Endothelial cell of umbilical vein (primary cell): ENCODE measurements around the gene LRRC53. TPM values are rescaled to one million over a fixed set of nuclear protein-coding genes. Genes with fewer than 3 reads are reported as not detected.

Source experiments
- BruUV-seq: library from RNA; stranded (reverse); fragments of 400-500 nt; replicated peaks from 2 replicates; lab custom pipeline; 2021; lab: Mats Ljungman, UMichigan
- CTCF ChIA-PET: fragments of 300-600, 350-600 bp; sonication (Branson Sonifier 250); formaldehyde crosslinking; loops from one replicate; lab custom pipeline; 2021; ENCODE audit warnings: antibody characterized with exemption, inconsistent platforms; lab: Charles Lee
- POLR2A ChIA-PET: fragments of 300-600, 350-600 bp; sonication (Branson Sonifier 250); formaldehyde crosslinking; loops from one replicate; lab custom pipeline; 2021; ENCODE audit warnings: antibody characterized with exemption, inconsistent platforms; lab: Charles Lee
- DNase-seq: peaks from one replicate; pipeline ENCODE4 v3.0.0-alpha.2; 2011; ENCODE audit warnings: low read depth, low spot score
- FAIRE-seq: peaks from 2 replicates; lab custom pipeline; 2011; peaks lifted over from hg19 to GRCh38; lab: Jason Lieb, UNC
- H2AFZ ChIP-seq: 2 replicates; pipeline ENCODE4 v1.6.0; 2012; ENCODE audit warnings: low read depth, low read length, control low read depth, inconsistent platforms
- H3K27ac ChIP-seq: 2 replicates; pipeline ENCODE4 v1.5.1; 2011; ENCODE audit warnings: low read depth, mild to moderate bottlenecking, control low read depth, low read length, moderate library complexity; ENCODE audit not compliant: insufficient read depth
- H3K27me3 ChIP-seq, 2 experiments: 2 replicates each; pipeline versions ENCODE4 v1.6.0 to v1.6.1; 2011; ENCODE audit warnings: low read length in 2 of 2, mixed read lengths in 1 of 2; ENCODE audit not compliant: control insufficient read depth in 2 of 2, insufficient read depth in 2 of 2
- H3K36me3 ChIP-seq, 2 experiments: 2 replicates in 1 of 2; 3 replicates in 1 of 2; pipeline ENCODE4 v1.5.1; 2011; ENCODE audit warnings: low read length in 2 of 2, mild to moderate bottlenecking in 1 of 2, moderate library complexity in 1 of 2; ENCODE audit not compliant: control insufficient read depth in 2 of 2, insufficient read depth in 2 of 2; ENCODE audit errors: extremely low read depth in 1 of 2
- H3K4me1 ChIP-seq: 3 replicates; pipeline ENCODE4 v1.5.1; 2011; ENCODE audit warnings: mild to moderate bottlenecking, low read length; ENCODE audit not compliant: control insufficient read depth, insufficient read depth; ENCODE audit errors: extremely low read depth
- H3K4me2 ChIP-seq: 2 replicates; pipeline ENCODE4 v1.6.1; 2011; ENCODE audit warnings: low read length, control low read depth, mixed read lengths; ENCODE audit not compliant: insufficient read depth
- H3K4me3 ChIP-seq, 3 experiments: fragments of 200-600 bp in 1 of 3; sonication (generic), shearing (Covaris generic) in 1 of 3; replicated peaks in 1 of 3; 2 replicates each; pipeline ENCODE4 v1.5.1; 2011 to 2016; ENCODE audit warnings: control low read depth in 3 of 3, low read length in 3 of 3, mild to moderate bottlenecking in 2 of 3, inconsistent platforms in 1 of 3, low read depth in 1 of 3, moderate library complexity in 1 of 3; ENCODE audit not compliant: insufficient read depth in 1 of 3
- H3K79me2 ChIP-seq: 2 replicates; pipeline ENCODE4 v1.6.0; 2012; ENCODE audit warnings: low read length, inconsistent platforms; ENCODE audit not compliant: control insufficient read depth, insufficient read depth
- H3K9ac ChIP-seq: replicated peaks from 2 replicates; pipeline ENCODE3; 2011; ENCODE audit warnings: low read length, control low read depth; ENCODE audit not compliant: insufficient read depth; ENCODE audit errors: extremely low read depth
- H3K9me1 ChIP-seq: replicated peaks from 3 replicates; pipeline ENCODE4 v1.6.0; 2011; ENCODE audit warnings: mild to moderate bottlenecking, low read length; ENCODE audit not compliant: control insufficient read depth, insufficient read depth; ENCODE audit errors: extremely low read depth
- H3K9me3 ChIP-seq: replicated peaks from 2 replicates; pipeline ENCODE4 v1.5.1; 2012; ENCODE audit warnings: low read length, inconsistent platforms; ENCODE audit not compliant: control insufficient read depth, insufficient read depth
- H4K20me1 ChIP-seq: replicated peaks from 2 replicates; pipeline ENCODE3; 2011; ENCODE audit warnings: mild to moderate bottlenecking, low read length; ENCODE audit not compliant: control insufficient read depth, insufficient read depth; ENCODE audit errors: extremely low read depth
- CTCF ChIP-seq, 2 donors: IDR thresholded peaks; 1 replicate in 1 of 2; 2 replicates in 1 of 2; pipeline ENCODE4 v1.5.1; 2011; ENCODE audit warnings: low read length in 2 of 2, mild to moderate bottlenecking in 2 of 2, moderate library complexity in 2 of 2, control low read depth in 1 of 2, inconsistent platforms in 1 of 2, low read depth in 1 of 2; ENCODE audit not compliant: insufficient read depth in 1 of 2; ENCODE audit errors: extremely low read depth in 1 of 2
- EZH2 ChIP-seq: IDR thresholded peaks from 2 replicates; pipeline ENCODE4 v1.6.1; 2012; ENCODE audit warnings: borderline replicate concordance, low read depth, mild to moderate bottlenecking, moderate library complexity, low read length, inconsistent platforms; ENCODE audit not compliant: severe bottlenecking
- FOS ChIP-seq: IDR thresholded peaks from 2 replicates; pipeline ENCODE4 v1.6.1; 2011; ENCODE audit warnings: mild to moderate bottlenecking, low read length, moderate library complexity, borderline replicate concordance; ENCODE audit not compliant: insufficient read depth
- GATA2 ChIP-seq: IDR thresholded peaks from 2 replicates; pipeline ENCODE4 v1.7.0; 2011; ENCODE audit warnings: low read depth, mild to moderate bottlenecking, moderate library complexity, mixed read lengths, low read length; ENCODE audit not compliant: insufficient read length, insufficient read depth
- JUN ChIP-seq: IDR thresholded peaks from 2 replicates; pipeline ENCODE4 v1.6.1; 2011; ENCODE audit warnings: borderline replicate concordance, low read depth; ENCODE audit not compliant: insufficient read length, insufficient read depth
- MAX ChIP-seq: IDR thresholded peaks from 2 replicates; pipeline ENCODE4 v1.6.1; 2011; ENCODE audit not compliant: insufficient read depth, insufficient read length
- MYC ChIP-seq: IDR thresholded peaks from one replicate; pipeline ENCODE4 v1.6.1; 2011; ENCODE audit warnings: mild to moderate bottlenecking, low read depth, low read length
- POLR2A ChIP-seq: IDR thresholded peaks from 2 replicates; pipeline ENCODE4 v1.6.1; 2012; ENCODE audit warnings: low read depth, mild to moderate bottlenecking, control low read depth, low read length
- POLR2AphosphoS5 ChIP-seq: IDR thresholded peaks from 2 replicates; pipeline ENCODE4 v1.6.1; 2012; ENCODE audit warnings: low read depth, mild to moderate bottlenecking, control low read depth, low read length, moderate library complexity; ENCODE audit not compliant: insufficient read depth
- dilution Hi-C: fragments of 300-500 bp; cut with MboI; formaldehyde crosslinking; loops from one replicate; pipeline ENCODE4 v1.15.0; 2019; ENCODE audit warnings: low sequenced_read_pairs; ENCODE audit not compliant: extremely low pct_ligation_motif_present
- intact Hi-C: fragments of 100-400 bp; cut with micrococcal nuclease; formaldehyde crosslinking; loops from one replicate; pipeline ENCODE4 v1.10.0; 2022
- polyA plus RNA-seq, 4 experiments: library from polyadenylated mRNA; depleted of rRNA in 3 of 4; stranded (reverse) in 3 of 4; unstranded in 1 of 4; fragments of >200 nt; gene quantifications; 2 replicates each; pipeline versions ENCODE4 v1.2.1 to v1.2.3, GENCODE V29; 2011 to 2012; ENCODE audit warnings: missing spikeins in 1 of 4
- total RNA-seq: library from RNA; stranded (reverse); gene quantifications from 2 replicates; pipeline ENCODE4 v1.2.3, GENCODE V29; 2021

The LRRC53 gene
- total and polyA plus RNA-seq, 2 donors (not counting 3 experiments of a cell fraction or from before 2014, with no cell fraction given), result not detected

DNA sequence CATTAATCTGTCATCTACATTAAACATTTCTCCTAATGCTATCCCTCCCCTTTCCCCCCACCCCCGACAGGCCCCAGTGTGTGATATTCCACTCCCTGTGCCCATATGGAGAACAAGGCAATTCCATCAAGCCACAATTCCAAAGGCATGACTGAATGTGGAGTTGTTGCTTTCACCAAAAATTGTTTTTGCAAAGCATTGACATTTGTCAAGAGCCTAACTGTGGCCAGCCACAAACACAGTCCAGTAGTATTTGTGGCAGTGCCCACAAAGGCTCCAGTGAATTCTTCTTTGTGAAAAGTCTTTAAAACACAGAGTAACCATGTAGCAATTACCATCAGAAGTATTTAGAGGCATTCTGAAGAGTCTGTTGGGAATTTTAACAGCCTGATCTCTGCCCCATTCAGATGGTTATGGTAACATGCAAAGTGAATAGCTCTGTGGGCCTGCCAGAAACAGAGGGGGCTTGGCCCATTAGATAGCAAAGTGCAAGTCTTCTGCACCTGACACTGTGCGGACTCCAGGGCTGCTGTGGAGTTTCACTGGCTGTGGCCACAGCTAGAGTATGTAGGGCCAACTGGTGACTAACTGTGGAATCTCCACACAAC is 11.6 kb upstream of the LRRC53 start:
- no peaks in the 10 kb centered on the region for H3K4me1 ChIP-seq
- ChIA-PET CTCF (no interaction called here), POLR2A (no interaction called here)
- H3K36me3 ChIP-seq, result no peaks in the 10 kb centered on the region
- no peak overlapping the region for H3K4me2 ChIP-seq
- intact Hi-C loops, result no loop called here
- no peak overlapping the region for H3K9ac ChIP-seq
- no peaks in the 10 kb centered on the region for H3K27me3 ChIP-seq
- H3K4me3 ChIP-seq, result no peak overlapping the region
- FAIRE-seq (no peak), DNase-seq (no peak)
- H3K27ac ChIP-seq, result no peak overlapping the region
- dilution Hi-C loops, result no loop called here
- no peaks in the 10 kb centered on the region for H3K9me1 ChIP-seq
- no peaks in the 10 kb centered on the region for H4K20me1 ChIP-seq
- no TSS peak for BruUV-seq
- peaks cover 2% of the 10 kb centered on the region for H3K9me3 ChIP-seq
- no peaks in the 10 kb centered on the region for H3K79me2 ChIP-seq
- no peak for TF ChIP-seq POLR2A
- no peak for TF ChIP-seq CTCF (IDR thresholded peaks at IDR 0.05; ENCODE audit: extremely low read depth in 1 of 2, insufficient read depth in 1 of 2, low read depth in 1 of 2, low read length in 2 of 2)
- no peak for TF ChIP-seq MAX
- no peak for TF ChIP-seq POLR2AphosphoS5
- TF ChIP-seq JUN, result no peak
- no peak for TF ChIP-seq MYC
- TF ChIP-seq FOS, result no peak
- TF ChIP-seq EZH2, result no peak
- TF ChIP-seq GATA2, result no peak
- H2AFZ ChIP-seq, result no peak overlapping the region
